Measurements from ENCODE around the gene RHOG. TPM values are rescaled to one million over a fixed set of nuclear protein-coding genes. Genes with fewer than 3 reads are reported as not detected.
A peak's percentile ranks its signal among the peaks of the same experiment; 100 is the strongest.

The RHOG gene
- total RNA-seq, 4 donors from 2014 or later, result 10.5 to 46.9 (median 38.1) TPM

- no peak overlapping the region for H3K27ac ChIP-seq
- DNase-seq, result no peak
- no peaks in the 10 kb centered on the region for H3K36me3 ChIP-seq
- no peak overlapping the region for H3K4me3 ChIP-seq
- intact Hi-C loops (cut with DNase I; ENCODE audit: low total_unique reads), result no loop called here
- H3K27me3 ChIP-seq, result no peaks in the 10 kb centered on the region
- no peaks in the 10 kb centered on the region for H3K4me1 ChIP-seq
- TF ChIP-seq CTCF (IDR thresholded peaks at IDR 0.05) (no peak), POLR2A (IDR thresholded peaks at IDR 0.05) (no peak)
- no peaks in the 10 kb centered on the region for H3K9me3 ChIP-seq
Observed at GRCh38 chr11:3802011-3802790, 38.6 kb downstream of the RHOG start.

- DNase-seq, result peak in 1 of 2 donors; percentile 9
- H3K36me3 ChIP-seq, result no peaks in the 10 kb centered on the region
- no peak overlapping the region for H3K27ac ChIP-seq
- H3K4me3 ChIP-seq, result no peak overlapping the region
- H3K27me3 ChIP-seq, result no peaks in the 10 kb centered on the region
- no peak for TF ChIP-seq CTCF (IDR thresholded peaks at IDR 0.05)
- no peak for TF ChIP-seq POLR2A (IDR thresholded peaks at IDR 0.05)
- no peaks in the 10 kb centered on the region for H3K9me3 ChIP-seq
- intact Hi-C loops (cut with DNase I; ENCODE audit: low total_unique reads), result loop anchor here (2.0 kb wide), 1 partner anchor 41 kb away; the partner anchor contains the start of gene RHOG
- H3K4me1 ChIP-seq, result no peaks in the 10 kb centered on the region
Observed at GRCh38 chr11:3799873-3800272, 40.9 kb downstream of the RHOG start.

GRCh38 chr11:3799143-3799542, 41.6 kb downstream of the RHOG start:
- TF ChIP-seq POLR2A (IDR thresholded peaks at IDR 0.05) (no peak), CTCF (IDR thresholded peaks at IDR 0.05) (no peak)
- Histone ChIP-seq H3K36me3 (no peaks in the 10 kb centered on the region), H3K9me3 (no peaks in the 10 kb centered on the region), H3K27ac (no peak overlapping the region), H3K4me1 (no peaks in the 10 kb centered on the region), H3K4me3 (no peak overlapping the region), H3K27me3 (no peaks in the 10 kb centered on the region)
- intact Hi-C loops (cut with DNase I; ENCODE audit: low total_unique reads), result loop anchor here (2.0 kb wide), 1 partner anchor 42 kb away; the partner anchor contains the start of gene RHOG
- DNase-seq, result peak in 1 of 2 donors; percentile 10

GRCh38 chr11:3797329-3798090, 43.2 kb downstream of the RHOG start, which contains the start of gene NUP98:
Gene NUP98, minus strand, starts transcription at chr11:3797554. Its CDS starts 15,437 bp downstream, at chr11:3782117.
- peak; percentile 100 for DNase-seq
- Histone ChIP-seq H3K9me3 (no peaks in the 10 kb centered on the region), H3K4me3 (peak within 1 kb of the TSS; percentile 75 to 100), H3K27me3 (no peaks in the 10 kb centered on the region), H3K4me1 (no peaks in the 10 kb centered on the region), H3K27ac (peak within 1 kb of the TSS; percentile 94 to 96), H3K36me3 (no peaks in the 10 kb centered on the region)
- TF ChIP-seq POLR2A (IDR thresholded peaks at IDR 0.05), result peak; percentile 98 to 100
- TF ChIP-seq CTCF (IDR thresholded peaks at IDR 0.05), result peak in 2 of 4 experiments; percentile 10 to 28
- intact Hi-C loops (cut with DNase I; ENCODE audit: low total_unique reads), result loop anchor here (2.0 kb wide), 1 partner anchor 43 kb away; the partner anchor contains the start of gene RHOG
